NCI-H187 treated with DMSO at 0.1 percent for 48 hours (cell line): ENCODE data around the gene XYLT2.
"Not testable (repeated sequence)": the region's sequence is repeated elsewhere in the genome, so short reads cannot be mapped to it uniquely, and the experiment has no call there.

Experiments used
- DNase-seq: peaks from one replicate; lab custom pipeline; 2025; lab: John Stamatoyannopoulos, UW

Gene XYLT2

GRCh38 chr17:50389534-50389933, 43.6 kb downstream of the XYLT2 start:
- DNase-seq, result no peak

DNA sequence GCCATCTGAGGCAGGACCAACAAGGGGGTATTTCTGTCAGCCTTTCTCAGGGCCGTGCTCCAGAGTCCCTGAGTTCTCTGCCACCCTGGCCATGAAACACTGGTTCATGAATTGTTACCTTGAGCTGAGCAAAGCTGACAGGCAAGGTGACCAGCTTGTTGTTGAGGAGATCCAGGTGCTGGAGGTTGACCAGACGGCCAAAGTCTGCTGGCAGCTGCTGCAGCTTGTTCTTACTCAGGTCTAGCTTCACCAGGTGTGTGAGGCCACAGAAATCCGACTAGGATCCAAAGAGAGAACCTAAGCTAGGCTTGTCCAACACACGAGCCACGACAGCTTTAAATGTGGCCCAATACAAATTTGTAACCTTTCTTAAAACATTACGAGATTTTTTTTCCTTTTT, 46.7 kb downstream of the XYLT2 start:
- no peak for DNase-seq

GRCh38 chr17:50393700-50394099, 47.8 kb downstream of the XYLT2 start:
- DNase-seq, result no peak

GRCh38 chr17:50394711-50395110, 48.8 kb downstream of the XYLT2 start:
- DNase-seq, result no peak

DNA sequence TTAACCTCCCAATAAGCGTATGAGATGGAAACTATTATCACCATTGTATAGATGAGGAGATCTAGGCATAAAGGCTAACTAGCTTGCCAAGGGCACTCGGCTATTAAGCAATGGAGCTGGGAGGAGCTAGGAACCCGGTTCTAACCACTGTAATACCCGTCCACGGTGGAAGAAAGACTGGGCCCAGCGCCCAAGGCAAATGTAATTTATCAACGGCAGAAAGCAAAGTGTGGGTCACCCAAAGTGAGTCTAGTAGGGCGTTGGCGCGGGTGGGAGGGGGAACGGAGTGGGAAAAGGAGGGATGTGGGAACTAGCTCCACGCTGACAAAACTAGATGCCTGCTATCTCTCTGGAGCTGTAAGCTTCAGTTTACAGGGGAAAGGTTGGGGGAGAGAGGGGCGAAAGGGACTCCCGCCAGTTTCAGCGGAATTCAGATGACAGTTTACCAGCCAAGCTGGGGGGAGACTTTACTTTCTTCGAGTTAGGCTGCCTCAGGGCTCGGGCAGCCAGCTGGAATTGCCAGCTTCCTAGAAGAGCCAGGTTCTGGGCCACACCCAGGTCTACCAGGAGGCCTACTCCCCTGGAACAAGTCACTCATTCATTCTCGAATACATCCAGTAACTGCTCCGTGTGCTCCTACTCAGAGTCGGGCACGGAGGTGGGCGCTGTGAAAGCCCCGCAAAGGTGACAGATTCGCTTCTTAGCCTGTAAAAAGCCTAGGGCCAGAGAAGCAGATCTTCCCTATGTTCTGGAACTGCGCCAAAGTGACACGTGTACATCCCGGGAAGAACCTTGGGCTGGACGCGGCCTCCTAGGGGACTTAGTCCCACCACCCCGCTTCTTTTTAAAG, 50.6 kb downstream of the XYLT2 start:
- DNase-seq, result no peak

DNA sequence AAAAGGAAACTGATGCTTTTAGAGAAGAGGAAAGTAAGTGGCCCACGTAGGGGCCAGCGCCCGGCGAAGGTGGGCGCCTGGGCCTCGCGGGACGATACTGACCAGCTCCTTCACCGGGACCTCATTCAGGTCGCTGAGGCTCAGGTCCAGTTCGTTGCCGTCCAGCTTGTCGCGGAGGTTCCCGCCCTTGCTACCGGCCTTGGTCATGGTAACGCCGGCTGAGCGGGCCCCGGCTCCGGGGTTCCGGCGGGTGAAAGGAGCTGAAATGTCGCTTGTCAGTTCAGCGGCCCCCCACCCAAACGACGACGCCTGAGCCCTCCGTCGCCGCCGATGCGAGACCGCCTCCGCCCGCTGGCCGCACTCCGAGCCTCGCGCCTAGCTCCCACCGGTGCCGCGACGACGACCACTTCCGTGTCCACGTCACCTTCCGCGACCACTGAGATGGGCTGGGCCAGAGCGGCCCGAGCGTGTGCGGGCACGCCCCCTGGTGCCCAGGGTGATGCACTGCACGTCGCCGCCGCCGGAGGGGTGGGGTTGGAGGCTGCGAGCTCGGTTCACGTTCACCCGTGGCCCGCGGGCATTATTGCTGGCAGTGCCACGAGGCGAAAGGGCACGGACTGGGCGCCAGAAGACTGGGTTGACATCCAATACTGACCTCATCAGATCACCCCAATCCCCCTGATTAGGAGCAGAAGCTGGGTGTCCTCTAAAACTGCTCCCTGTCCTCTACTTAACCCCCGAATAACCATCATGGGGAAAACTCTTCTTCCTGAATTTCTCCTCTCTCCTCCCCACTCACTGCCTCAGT, 51.4 kb downstream of the XYLT2 start, which contains the start of gene LRRC59:
LRRC59 (minus strand) TSS at position 413 of the 808 bp plus-strand sequence; CDS start at position 207, 206 bp downstream.
- DNase-seq, result peak; percentile 9

GRCh38 chr17:50397919-50398285, 52.0 kb downstream of the XYLT2 start:
- DNase-seq, result no peak

- not testable (repeated sequence) for DNase-seq
Observed at GRCh38 chr17:50398672-50399071, 52.7 kb downstream of the XYLT2 start.

- not testable (repeated sequence) for DNase-seq
Observed at GRCh38 chr17:50399591-50399990, 53.7 kb downstream of the XYLT2 start.

DNA sequence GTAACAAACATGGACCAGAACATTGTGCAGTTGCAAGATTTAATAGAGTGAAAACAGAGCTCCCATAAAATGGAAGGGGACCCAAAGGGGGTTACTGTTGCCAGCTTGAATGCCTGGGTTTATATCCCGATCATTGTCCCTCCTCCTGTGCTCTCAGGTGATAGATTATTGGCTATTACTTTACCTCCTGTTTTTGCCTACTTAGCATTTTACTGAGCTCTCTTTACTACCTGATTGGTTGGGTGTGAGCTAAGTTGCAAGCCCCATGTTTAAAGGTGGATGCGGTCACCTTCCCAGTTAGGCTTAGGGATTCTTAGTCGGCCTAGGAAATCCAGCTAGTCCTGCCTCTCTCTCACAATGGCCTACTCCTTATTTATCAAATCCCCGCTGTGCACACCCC, 59.4 kb downstream of the XYLT2 start:
- DNase-seq, result not testable (repeated sequence)

- DNase-seq, result no peak
Observed at GRCh38 chr17:50406578-50406977, 60.7 kb downstream of the XYLT2 start.

DNA sequence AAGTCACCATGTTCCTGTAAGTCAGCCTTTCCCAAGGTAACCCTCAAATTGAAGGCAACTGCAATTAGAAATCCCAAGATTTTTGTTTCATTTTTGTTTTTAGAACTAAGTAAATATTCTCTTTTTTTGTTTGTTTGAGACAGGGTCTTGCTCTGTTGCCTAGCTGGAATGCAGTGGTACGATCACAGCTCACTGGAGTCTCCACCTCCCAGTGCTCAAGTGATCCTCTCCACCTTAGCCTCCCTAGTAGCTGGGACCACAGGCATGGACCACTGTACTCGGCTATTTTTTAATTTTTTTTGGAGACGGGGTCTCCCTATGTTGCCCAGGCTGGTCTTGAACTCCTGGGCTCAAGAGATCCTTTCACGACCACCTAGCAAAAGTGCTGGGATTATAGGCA, 62.0 kb downstream of the XYLT2 start:
- DNase-seq, result no peak
